ENCODE results near the gene FUT7.

FUT7 gene

DNA sequence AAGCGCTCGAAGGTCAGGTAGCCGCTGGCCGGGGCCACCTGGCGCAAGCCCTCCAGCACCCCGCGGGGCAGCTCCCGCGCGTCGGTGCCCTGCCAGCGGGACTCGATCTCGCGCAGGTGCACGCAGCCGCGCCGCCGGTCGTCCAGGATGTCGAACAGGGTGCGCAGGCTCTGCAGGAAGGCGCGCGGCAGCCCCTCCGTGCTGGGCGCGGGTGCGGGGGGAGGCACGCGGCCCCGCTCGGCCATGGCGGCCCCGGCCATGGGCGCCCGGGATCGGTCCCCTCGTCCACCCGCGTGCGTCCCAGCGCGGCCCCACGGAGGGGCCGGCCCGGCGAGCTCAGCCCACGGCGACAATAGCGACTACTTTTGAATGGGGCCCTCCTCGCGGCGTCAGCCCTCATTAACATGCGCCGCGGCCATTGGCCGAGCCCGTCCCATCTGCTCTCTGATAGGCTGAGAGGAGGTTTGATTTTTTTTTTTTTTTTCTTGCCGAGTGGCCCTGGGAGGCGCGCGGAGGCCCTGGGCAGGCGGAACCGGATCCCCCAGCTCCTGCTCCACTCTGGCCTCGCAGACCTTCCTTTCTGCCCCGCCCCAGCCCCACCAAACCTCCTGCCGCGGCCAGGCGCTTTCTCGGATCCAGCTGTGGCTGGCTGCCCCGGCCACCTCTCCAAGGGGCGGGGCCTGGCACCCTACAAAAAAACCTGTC, 38.5 kb upstream of the FUT7 start, which contains the start of gene SAPCD2:
Gene SAPCD2 (minus strand): TSS at position 357 of the 705 bp plus-strand sequence. CDS start 97 bp downstream, at position 260.
- H3K27ac ChIP-seq: peak within 1 kb of the TSS; percentile 86

DNA sequence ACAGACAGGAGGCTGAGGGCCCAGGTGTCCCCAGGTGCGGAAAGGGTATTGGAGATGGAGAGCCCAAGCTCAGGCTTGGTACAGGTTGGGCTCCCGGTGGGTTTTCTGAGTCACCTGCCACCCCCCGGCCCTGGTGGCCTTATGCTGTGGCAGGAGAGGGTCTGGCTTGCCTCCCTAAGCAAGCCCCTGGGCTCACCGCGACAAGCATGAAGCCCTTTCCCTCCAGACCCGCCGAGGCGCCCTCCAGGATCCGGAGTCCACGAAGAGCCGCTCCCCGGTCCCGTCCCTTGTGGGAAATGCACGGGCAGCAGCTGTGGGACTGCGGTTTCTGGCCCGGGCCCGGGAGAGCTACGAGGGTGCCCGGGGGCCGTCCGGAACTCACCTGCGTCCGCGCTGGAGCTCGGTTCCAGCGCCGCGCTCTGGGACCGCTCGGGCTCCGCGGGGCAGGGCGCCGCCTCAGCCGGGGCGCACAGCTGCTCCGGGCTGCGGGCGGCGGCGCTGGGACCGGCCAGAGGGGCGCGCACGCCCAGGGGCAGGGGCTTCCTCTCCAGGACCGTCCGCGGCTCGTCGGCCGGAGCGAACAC, 37.7 kb upstream of the FUT7 start:
- H3K27ac ChIP-seq: peak overlapping the region; percentile 86
- TF ChIP-seq, protein P1, sequence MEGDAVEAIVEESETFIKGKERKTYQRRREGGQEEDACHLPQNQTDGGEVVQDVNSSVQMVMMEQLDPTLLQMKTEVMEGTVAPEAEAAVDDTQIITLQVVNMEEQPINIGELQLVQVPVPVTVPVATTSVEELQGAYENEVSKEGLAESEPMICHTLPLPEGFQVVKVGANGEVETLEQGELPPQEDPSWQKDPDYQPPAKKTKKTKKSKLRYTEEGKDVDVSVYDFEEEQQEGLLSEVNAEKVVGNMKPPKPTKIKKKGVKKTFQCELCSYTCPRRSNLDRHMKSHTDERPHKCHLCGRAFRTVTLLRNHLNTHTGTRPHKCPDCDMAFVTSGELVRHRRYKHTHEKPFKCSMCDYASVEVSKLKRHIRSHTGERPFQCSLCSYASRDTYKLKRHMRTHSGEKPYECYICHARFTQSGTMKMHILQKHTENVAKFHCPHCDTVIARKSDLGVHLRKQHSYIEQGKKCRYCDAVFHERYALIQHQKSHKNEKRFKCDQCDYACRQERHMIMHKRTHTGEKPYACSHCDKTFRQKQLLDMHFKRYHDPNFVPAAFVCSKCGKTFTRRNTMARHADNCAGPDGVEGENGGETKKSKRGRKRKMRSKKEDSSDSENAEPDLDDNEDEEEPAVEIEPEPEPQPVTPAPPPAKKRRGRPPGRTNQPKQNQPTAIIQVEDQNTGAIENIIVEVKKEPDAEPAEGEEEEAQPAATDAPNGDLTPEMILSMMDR (IDR thresholded peaks at IDR 0.05): peak; percentile 19; the same call in 1 of the 2 replicates
- no peak for TF ChIP-seq ZFX (IDR thresholded peaks at IDR 0.05; ENCODE audit: borderline replicate concordance)

More for the DNA sequence above, 38.5 kb upstream of the FUT7 start, which contains the start of gene SAPCD2:
- no peak for TF ChIP-seq ZFX (IDR thresholded peaks at IDR 0.05; ENCODE audit: borderline replicate concordance)
- TF ChIP-seq, protein P1 (IDR thresholded peaks at IDR 0.05): no peak

DNA sequence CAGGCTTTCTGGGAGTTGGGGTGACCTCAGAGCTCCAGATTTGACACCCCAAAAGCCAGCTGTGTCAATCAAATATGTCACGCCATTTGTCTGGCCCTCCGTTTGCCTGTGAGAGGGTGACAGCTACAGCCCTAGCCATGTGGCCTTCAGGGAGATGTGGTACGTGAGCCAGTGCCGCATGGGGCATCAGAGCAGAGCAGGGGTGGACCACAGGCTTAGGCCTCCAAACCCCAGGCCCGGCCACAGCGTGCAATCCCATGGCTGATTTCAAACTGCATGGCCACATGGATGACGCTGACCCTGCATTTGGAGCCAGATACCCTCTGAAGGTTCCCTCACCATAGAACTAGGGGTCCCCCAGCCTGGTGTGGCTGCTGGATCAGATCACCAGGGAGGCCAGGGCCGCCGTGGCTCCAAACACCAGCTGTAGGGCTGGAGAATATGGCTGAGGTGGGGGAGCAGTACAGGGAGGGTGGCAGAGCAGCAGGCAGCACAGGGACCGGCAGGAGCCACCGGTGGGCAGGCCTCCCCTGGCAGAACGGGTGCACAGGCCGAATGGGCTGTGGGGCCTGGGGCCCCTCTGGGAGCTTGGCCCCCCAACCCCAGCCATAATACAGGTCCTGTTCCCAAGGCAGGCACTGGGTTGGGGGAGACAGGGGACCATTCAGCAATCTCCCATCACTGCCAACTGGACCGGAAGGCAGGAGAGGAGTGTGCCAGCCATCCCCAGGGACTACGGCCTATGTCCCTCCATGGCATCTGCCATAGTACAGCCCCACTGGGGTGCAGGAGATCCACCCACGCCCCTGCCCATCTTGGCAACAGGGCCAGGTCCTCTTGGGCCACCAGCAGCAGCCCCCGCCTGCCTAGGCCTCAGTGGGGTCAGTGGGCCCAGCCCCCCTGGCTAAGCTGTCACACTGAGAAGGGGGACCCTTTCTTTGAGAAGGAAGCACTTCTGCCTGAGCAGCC, 36.9 kb upstream of the FUT7 start:
- H3K27ac ChIP-seq: peak overlapping the region; percentile 86
- TF ChIP-seq, protein P1 (IDR thresholded peaks at IDR 0.05): no peak
- TF ChIP-seq ZFX (IDR thresholded peaks at IDR 0.05; ENCODE audit: borderline replicate concordance): no peak

DNA sequence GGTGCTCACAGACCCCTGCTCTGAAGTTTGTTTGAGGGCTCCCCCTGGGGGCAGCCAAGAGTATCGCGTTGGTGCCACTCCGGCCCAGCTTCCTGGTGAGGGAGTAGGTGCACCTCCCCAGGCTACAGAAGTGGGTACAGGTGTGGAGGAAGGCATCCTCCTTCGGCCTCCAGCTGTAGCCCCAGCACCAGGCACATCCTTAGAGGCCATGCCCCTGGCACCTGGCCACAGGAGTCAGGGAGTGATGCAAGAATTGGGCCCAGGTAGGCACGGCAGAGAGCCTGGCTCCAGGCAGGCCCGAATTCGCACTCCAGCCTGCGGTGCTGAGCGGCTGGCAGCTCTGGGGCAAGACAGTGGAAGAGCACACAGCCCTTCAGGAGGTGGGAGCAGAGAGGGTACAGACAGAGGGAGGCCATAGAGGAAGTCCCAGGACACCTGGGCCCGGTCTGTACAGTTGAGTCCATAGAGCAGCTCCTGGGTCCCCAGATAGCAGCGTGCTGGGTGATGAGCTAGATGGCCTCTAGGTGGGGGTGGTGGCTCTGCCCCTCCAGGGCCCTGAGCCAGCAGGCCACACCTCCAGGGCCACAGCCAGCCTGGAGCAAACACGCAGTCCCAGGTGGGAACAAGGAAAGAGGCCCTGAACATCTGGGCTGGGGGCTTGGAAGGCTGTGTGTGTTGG, 36.1 kb upstream of the FUT7 start:
- H3K27ac ChIP-seq: peak overlapping the region; percentile 86
- TF ChIP-seq, protein P1 (IDR thresholded peaks at IDR 0.05): peak; percentile 89
- no peak for TF ChIP-seq ZFX (IDR thresholded peaks at IDR 0.05; ENCODE audit: borderline replicate concordance)

DNA sequence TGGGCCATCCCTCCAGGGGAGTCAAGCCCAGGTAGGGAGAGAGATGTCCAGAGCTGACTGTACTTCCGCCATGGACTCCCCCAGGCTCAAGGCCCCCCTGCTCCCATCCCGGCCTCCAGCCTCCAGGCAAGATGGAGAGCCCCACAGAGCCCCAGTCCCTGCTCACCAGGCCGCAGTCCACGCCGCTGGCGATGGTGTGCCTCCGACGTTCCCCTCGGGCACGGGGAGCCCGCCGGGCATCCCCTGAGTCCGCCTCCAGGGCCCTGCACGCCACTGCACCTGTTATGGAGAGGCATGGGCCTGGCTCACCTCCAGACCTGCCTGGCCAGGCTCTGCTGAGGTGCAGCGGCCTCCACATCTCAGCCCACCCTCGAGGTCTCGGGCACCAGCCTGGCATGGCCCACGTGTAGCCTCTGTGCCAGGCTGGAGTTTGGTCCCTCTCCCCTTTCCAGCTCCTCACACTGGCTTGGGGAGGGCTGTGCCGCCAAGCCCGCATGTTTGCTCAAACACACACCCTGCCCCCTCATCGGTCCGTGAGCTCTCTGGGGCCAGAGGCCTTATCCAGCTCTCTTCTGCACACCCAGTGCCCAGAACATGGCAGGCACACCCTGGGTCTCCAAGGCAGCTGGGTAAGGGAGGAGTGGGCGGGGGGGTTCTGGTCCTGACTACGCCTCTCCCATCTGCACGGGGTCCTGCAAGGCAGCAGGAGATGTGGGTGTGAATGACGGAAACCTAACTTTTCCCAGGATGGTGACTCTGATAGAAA, 34.4 kb upstream of the FUT7 start:
- TF ChIP-seq, protein P1 (IDR thresholded peaks at IDR 0.05): no peak
- no peak for TF ChIP-seq ZFX (IDR thresholded peaks at IDR 0.05; ENCODE audit: borderline replicate concordance)
- peak overlapping the region; percentile 86; the same call in 1 of the 2 replicates for H3K27ac ChIP-seq

DNA sequence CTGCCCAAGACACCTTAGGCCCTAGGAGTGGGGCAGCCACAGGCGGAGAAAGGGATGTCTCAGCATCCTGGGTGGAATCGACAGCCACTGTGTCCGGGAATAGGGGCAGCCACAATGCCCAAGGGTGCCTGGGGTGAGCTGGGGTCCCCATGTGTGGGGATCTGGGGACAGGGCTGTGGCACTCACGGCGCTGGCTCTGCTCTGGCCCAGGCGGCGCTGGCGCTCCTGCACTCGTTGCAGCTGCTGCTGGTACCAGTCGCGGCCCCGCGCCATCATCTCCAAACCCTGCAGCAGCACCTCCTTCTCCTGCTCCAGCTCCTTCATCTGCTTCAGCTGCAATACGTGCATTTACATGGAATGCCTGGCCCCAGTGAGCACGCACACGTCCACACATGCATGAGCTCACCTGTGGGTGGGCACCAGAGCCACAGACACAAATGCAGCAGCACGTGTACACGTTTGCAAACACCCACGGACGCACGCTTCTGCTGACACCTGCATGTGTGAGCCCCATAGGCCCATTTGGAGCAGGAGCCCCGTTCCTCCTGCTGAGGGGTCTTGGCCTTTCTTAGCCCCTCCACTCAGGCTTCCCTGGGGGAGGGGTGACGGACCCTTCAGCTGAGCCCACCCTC, 33.6 kb upstream of the FUT7 start:
- peak overlapping the region; percentile 86; the same call in 1 of the 2 replicates for H3K27ac ChIP-seq
- TF ChIP-seq ZFX (IDR thresholded peaks at IDR 0.05; ENCODE audit: borderline replicate concordance): no peak
- TF ChIP-seq, protein P1 (IDR thresholded peaks at IDR 0.05): no peak
